Body of pancreas (tissue), 4 donors: Measurements from ENCODE around the gene GOLGA8R.
"Not testable (repeated sequence)": the region's sequence is repeated elsewhere in the genome, so short reads cannot be mapped to it uniquely, and the experiment has no call there.

ENCODE experiments used
- POLR2A ChIP-seq, 3 donors: fragments of 450-650 bp; IDR thresholded peaks; one replicate each; pipeline ENCODE4 v1.6.1; 2016; ENCODE audit warnings: antibody characterized with exemption in 3 of 3, mild to moderate bottlenecking in 2 of 3
- TF ChIP-seq, protein P1 (sequence below), 7 experiments: fragments of 450-650 bp in 4 of 7; fragments of 200-600 bp in 3 of 7; sonication (generic) in 3 of 7; IDR thresholded peaks; one replicate each; pipeline ENCODE4 v1.5.1; 2016 to 2019; ENCODE audit warnings: antibody characterized with exemption in 7 of 7

DNA sequence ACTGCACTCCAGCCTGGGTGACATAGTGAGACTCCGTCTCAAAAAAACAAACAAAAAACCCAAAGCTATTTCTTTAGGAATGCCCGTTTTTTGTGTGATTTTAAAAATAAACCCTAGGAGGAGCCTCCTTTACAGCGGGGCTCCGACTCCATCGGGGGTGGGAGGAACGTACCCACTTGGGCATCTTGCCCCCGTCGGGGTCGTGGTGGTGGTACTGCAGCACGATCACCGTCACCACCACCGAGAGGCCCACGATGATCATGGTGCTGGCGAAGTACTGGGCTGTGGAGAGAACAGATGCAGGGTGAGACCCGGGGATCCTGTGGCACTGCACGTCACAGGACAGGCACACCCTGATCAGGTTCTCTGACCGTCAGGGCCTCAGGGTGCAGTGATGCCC is 46.8 kb downstream of the GOLGA8R start:
- TF ChIP-seq POLR2A (IDR thresholded peaks at IDR 0.05), result not testable (repeated sequence)
- TF ChIP-seq, protein P1, sequence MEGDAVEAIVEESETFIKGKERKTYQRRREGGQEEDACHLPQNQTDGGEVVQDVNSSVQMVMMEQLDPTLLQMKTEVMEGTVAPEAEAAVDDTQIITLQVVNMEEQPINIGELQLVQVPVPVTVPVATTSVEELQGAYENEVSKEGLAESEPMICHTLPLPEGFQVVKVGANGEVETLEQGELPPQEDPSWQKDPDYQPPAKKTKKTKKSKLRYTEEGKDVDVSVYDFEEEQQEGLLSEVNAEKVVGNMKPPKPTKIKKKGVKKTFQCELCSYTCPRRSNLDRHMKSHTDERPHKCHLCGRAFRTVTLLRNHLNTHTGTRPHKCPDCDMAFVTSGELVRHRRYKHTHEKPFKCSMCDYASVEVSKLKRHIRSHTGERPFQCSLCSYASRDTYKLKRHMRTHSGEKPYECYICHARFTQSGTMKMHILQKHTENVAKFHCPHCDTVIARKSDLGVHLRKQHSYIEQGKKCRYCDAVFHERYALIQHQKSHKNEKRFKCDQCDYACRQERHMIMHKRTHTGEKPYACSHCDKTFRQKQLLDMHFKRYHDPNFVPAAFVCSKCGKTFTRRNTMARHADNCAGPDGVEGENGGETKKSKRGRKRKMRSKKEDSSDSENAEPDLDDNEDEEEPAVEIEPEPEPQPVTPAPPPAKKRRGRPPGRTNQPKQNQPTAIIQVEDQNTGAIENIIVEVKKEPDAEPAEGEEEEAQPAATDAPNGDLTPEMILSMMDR (IDR thresholded peaks at IDR 0.05), result not testable (repeated sequence)
